Keratinocyte (primary cell): ENCODE results near the gene MRM2. TPM values are rescaled to one million over a fixed set of nuclear protein-coding genes. Genes with fewer than 3 reads are reported as not detected.

Experiments
- DNase-seq: peaks from one replicate; pipeline ENCODE4 v3.0.0-alpha.2; 2011; ENCODE audit warnings: low read depth, missing footprints, low spot score
- FAIRE-seq: peaks from 2 replicates; lab custom pipeline; 2011; peaks lifted over from hg19 to GRCh38; lab: Jason Lieb, UNC
- H2AFZ ChIP-seq: 2 replicates; pipeline ENCODE4 v1.6.0; 2012; ENCODE audit warnings: low read length, control low read depth, inconsistent platforms; ENCODE audit not compliant: control insufficient read depth
- H3K27ac ChIP-seq: 2 replicates; pipeline ENCODE4 v1.5.1; 2011; ENCODE audit warnings: low read length; ENCODE audit not compliant: control insufficient read depth, insufficient read depth
- H3K27me3 ChIP-seq: 3 replicates; pipeline ENCODE4 v1.6.0; 2011; ENCODE audit warnings: low read length; ENCODE audit not compliant: control insufficient read depth, insufficient read depth; ENCODE audit errors: extremely low read depth
- H3K36me3 ChIP-seq, 2 experiments: 2 replicates in 1 of 2; 3 replicates in 1 of 2; pipeline ENCODE4 v1.5.1; 2011; ENCODE audit warnings: low read length in 2 of 2, mild to moderate bottlenecking in 1 of 2; ENCODE audit not compliant: control insufficient read depth in 2 of 2, insufficient read depth in 2 of 2; ENCODE audit errors: extremely low read depth in 1 of 2
- H3K4me1 ChIP-seq: 3 replicates; pipeline ENCODE4 v1.5.1; 2011; ENCODE audit warnings: low read length; ENCODE audit not compliant: control insufficient read depth, insufficient read depth; ENCODE audit errors: extremely low read depth
- H3K4me2 ChIP-seq: 3 replicates; pipeline ENCODE4 v1.6.0; 2011; ENCODE audit warnings: low read depth, low read length; ENCODE audit not compliant: control insufficient read depth, insufficient read depth; ENCODE audit errors: extremely low read depth
- H3K4me3 ChIP-seq, 3 experiments: fragments of 200-600 bp in 1 of 3; sonication (generic) in 1 of 3; 2 replicates in 2 of 3; 3 replicates in 1 of 3; pipeline ENCODE4 v1.5.1; 2011 to 2016; ENCODE audit warnings: low read length in 3 of 3, mild to moderate bottlenecking in 3 of 3, control low read depth in 2 of 3, inconsistent platforms in 1 of 3, low read depth in 1 of 3, mixed read lengths in 1 of 3, mixed run types in 1 of 3, moderate library complexity in 1 of 3; ENCODE audit not compliant: control insufficient read depth in 2 of 3, insufficient read depth in 2 of 3; ENCODE audit errors: extremely low read depth in 1 of 3
- H3K79me2 ChIP-seq: 2 replicates; pipeline ENCODE4 v1.6.0; 2012; ENCODE audit warnings: low read length; ENCODE audit not compliant: control insufficient read depth, insufficient read depth
- H3K9ac ChIP-seq: 3 replicates; pipeline ENCODE4 v1.6.0; 2011; ENCODE audit warnings: low read length; ENCODE audit not compliant: control insufficient read depth, insufficient read depth; ENCODE audit errors: extremely low read depth
- H3K9me1 ChIP-seq: 3 replicates; pipeline ENCODE4 v1.6.0; 2011; ENCODE audit warnings: low read length; ENCODE audit not compliant: control insufficient read depth, insufficient read depth; ENCODE audit errors: extremely low read depth
- H3K9me3 ChIP-seq: 2 replicates; pipeline ENCODE4 v1.5.1; 2012; ENCODE audit warnings: low read depth, low read length; ENCODE audit not compliant: control insufficient read depth
- H4K20me1 ChIP-seq: 3 replicates; pipeline ENCODE4 v1.6.0; 2011; ENCODE audit warnings: low read length; ENCODE audit not compliant: control insufficient read depth, insufficient read depth; ENCODE audit errors: extremely low read depth
- EZH2 ChIP-seq: IDR thresholded peaks from one replicate; pipeline ENCODE4 v1.6.1; 2012; ENCODE audit warnings: inconsistent platforms, mild to moderate bottlenecking, low read length, moderate library complexity
- dilution Hi-C: fragments of 300-500 bp; cut with MboI; formaldehyde crosslinking; loops from one replicate; pipeline ENCODE4 v1.7.0; 2020; ENCODE audit warnings: low sequenced_read_pairs; ENCODE audit not compliant: extremely low pct_ligation_motif_present
- polyA plus RNA-seq, 5 experiments: library from polyadenylated mRNA; depleted of rRNA in 3 of 5; stranded (reverse) in 3 of 5; stranded (forward) in 1 of 5; unstranded in 1 of 5; fragments of >200 nt; gene quantifications; 1 replicate in 1 of 5; 2 replicates in 3 of 5; 3 replicates in 1 of 5; pipeline versions ENCODE4 v1.2.1 to v1.2.3, GENCODE V29; 2011 to 2012; ENCODE audit warnings: missing spikeins in 2 of 5, low read depth in 1 of 5, low replicate concordance in 1 of 5
- TF ChIP-seq, protein P1 (sequence below), 3 experiments: IDR thresholded peaks in 1 of 3; conservative IDR thresholded peaks in 1 of 3; optimal IDR thresholded peaks in 1 of 3; 2 replicates in 2 of 3; 3 replicates in 1 of 3; pipeline versions ENCODE3 to v1.5.1; 2011; ENCODE audit warnings: low read length in 3 of 3, mild to moderate bottlenecking in 3 of 3, moderate library complexity in 2 of 3, control low read depth in 1 of 3, inconsistent platforms in 1 of 3; ENCODE audit not compliant: insufficient read depth in 2 of 3; ENCODE audit errors: extremely low read depth in 1 of 3

MRM2 gene
- polyA plus RNA-seq, 1 donor (not counting 4 experiments of a cell fraction or from before 2014, with no cell fraction given), result 21.5 TPM

DNA sequence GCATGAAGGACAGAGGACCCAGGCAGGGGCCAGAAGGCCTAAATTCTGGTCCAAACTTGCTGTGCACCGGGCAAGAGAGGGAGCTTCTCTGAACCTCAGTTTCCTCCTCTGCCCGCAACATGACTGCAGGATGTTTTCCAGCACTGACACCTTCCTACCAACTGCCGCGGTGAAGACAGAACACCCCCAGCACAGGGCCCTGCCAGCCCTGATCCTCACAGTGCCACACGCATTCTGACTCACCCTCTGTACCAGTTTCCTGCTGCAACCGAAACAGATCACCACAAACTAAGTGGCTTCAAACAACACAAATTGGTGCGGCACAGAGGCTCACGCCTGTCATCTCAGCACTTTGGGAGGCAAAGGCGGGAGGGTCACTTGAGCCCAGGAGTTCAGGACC lies 27.4 kb downstream of the MRM2 start:
- Histone ChIP-seq H3K27me3 (no peaks in the 10 kb centered on the region), H2AFZ (no peak overlapping the region), H3K4me3 (no peak overlapping the region), H3K4me1 (no peaks in the 10 kb centered on the region), H4K20me1 (no peaks in the 10 kb centered on the region), H3K9me1 (no peaks in the 10 kb centered on the region), H3K36me3 (peaks cover 28 to 51% of the 10 kb centered on the region in 2 experiments), H3K4me2 (no peak overlapping the region), H3K9ac (no peak overlapping the region), H3K9me3 (no peaks in the 10 kb centered on the region), H3K79me2 (no peaks in the 10 kb centered on the region), H3K27ac (no peak overlapping the region)
- TF ChIP-seq, protein P1, sequence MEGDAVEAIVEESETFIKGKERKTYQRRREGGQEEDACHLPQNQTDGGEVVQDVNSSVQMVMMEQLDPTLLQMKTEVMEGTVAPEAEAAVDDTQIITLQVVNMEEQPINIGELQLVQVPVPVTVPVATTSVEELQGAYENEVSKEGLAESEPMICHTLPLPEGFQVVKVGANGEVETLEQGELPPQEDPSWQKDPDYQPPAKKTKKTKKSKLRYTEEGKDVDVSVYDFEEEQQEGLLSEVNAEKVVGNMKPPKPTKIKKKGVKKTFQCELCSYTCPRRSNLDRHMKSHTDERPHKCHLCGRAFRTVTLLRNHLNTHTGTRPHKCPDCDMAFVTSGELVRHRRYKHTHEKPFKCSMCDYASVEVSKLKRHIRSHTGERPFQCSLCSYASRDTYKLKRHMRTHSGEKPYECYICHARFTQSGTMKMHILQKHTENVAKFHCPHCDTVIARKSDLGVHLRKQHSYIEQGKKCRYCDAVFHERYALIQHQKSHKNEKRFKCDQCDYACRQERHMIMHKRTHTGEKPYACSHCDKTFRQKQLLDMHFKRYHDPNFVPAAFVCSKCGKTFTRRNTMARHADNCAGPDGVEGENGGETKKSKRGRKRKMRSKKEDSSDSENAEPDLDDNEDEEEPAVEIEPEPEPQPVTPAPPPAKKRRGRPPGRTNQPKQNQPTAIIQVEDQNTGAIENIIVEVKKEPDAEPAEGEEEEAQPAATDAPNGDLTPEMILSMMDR (optimal IDR thresholded peaks at IDR 0.05 in 1 of 3, IDR thresholded peaks at IDR 0.05 in 1 of 3, conservative IDR thresholded peaks at IDR 0.05 in 1 of 3; ENCODE audit: extremely low read depth in 1 of 3, insufficient read depth in 2 of 3, low read length in 3 of 3), result no peak
- TF ChIP-seq EZH2, result no peak
- FAIRE-seq, result no peak
- no peak for DNase-seq
- dilution Hi-C loops, result no loop called here

GRCh38 chr7:2213551-2214215 lies 28.3 kb downstream of the MRM2 start:
- no peaks in the 10 kb centered on the region for H3K9me1 ChIP-seq
- no peak overlapping the region for H2AFZ ChIP-seq
- no peak for TF ChIP-seq EZH2
- TF ChIP-seq, protein P1 (optimal IDR thresholded peaks at IDR 0.05 in 1 of 3, IDR thresholded peaks at IDR 0.05 in 1 of 3, conservative IDR thresholded peaks at IDR 0.05 in 1 of 3; ENCODE audit: extremely low read depth in 1 of 3, insufficient read depth in 2 of 3, low read length in 3 of 3), result no peak
- no peaks in the 10 kb centered on the region for H3K4me1 ChIP-seq
- no peaks in the 10 kb centered on the region for H3K9me3 ChIP-seq
- H4K20me1 ChIP-seq, result peaks cover 2% of the 10 kb centered on the region
- H3K9ac ChIP-seq, result no peak overlapping the region
- H3K4me2 ChIP-seq, result no peak overlapping the region
- no peak overlapping the region for H3K27ac ChIP-seq
- H3K4me3 ChIP-seq, result no peak overlapping the region
- H3K36me3 ChIP-seq, result peaks cover 31 to 57% of the 10 kb centered on the region in 2 experiments
- DNase-seq (no peak), FAIRE-seq (no peak)
- dilution Hi-C loops, result no loop called here
- H3K27me3 ChIP-seq, result no peaks in the 10 kb centered on the region
- H3K79me2 ChIP-seq, result no peaks in the 10 kb centered on the region
